Vagina (tissue), 2 donors: ENCODE measurements around the gene GAB2. TPM values are rescaled to one million over a fixed set of nuclear protein-coding genes. Genes with fewer than 3 reads are reported as not detected.

Experiments
- DNase-seq, 2 donors: peaks; one replicate each; pipeline ENCODE4 v3.0.0-alpha.2; 2017; ENCODE audit errors: extremely low spot score in 2 of 2
- H3K27ac ChIP-seq: fragments of 200-600 bp; sonication (generic); one replicate; pipeline ENCODE4 v1.5.1; 2019
- H3K27me3 ChIP-seq: fragments of 200-600 bp; sonication (generic); one replicate; pipeline ENCODE4 v1.5.1; 2019
- H3K36me3 ChIP-seq, 2 donors: fragments of 200-600 bp; sonication (generic); one replicate each; pipeline ENCODE4 v1.5.1; 2017 to 2019
- H3K4me1 ChIP-seq: fragments of 200-600 bp; sonication (generic); one replicate; pipeline ENCODE4 v1.5.1; 2019
- H3K4me3 ChIP-seq, 2 donors: fragments of 200-600 bp; sonication (generic); 1 replicate in 1 of 2; 2 replicates in 1 of 2; pipeline ENCODE4 v1.5.1; 2016 to 2019
- H3K9me3 ChIP-seq: fragments of 200-600 bp; sonication (generic); one replicate; pipeline ENCODE4 v1.5.1; 2019
- POLR2A ChIP-seq, 2 donors: fragments of 450-650 bp; IDR thresholded peaks; one replicate each; pipeline ENCODE4 v1.6.1; 2017; ENCODE audit warnings: antibody characterized with exemption in 2 of 2, mild to moderate bottlenecking in 2 of 2, moderate library complexity in 2 of 2
- POLR2AphosphoS5 ChIP-seq, 2 donors: sonication (generic); formaldehyde crosslinking; IDR thresholded peaks; one replicate each; pipeline ENCODE4 v1.9.0; 2017; ENCODE audit warnings: antibody characterized with exemption in 2 of 2, mild to moderate bottlenecking in 2 of 2, low read depth in 1 of 2; ENCODE audit not compliant: insufficient read depth in 1 of 2
- intact Hi-C: fragments of 100-400 bp; cut with DNase I; formaldehyde crosslinking; loops from one replicate; pipeline ENCODE4 v1.15.1; 2023
- total RNA-seq: library from RNA; depleted of rRNA; stranded (reverse); fragments of >200 nt; gene quantifications from one replicate; pipeline ENCODE4 v1.2.3, GENCODE V29; 2016
- TF ChIP-seq, protein P1 (sequence below), 3 experiments: fragments of 450-650 bp in 2 of 3; fragments of 200-600 bp in 1 of 3; sonication (generic) in 1 of 3; IDR thresholded peaks; one replicate each; pipeline ENCODE4 v1.5.1; 2017 to 2019; ENCODE audit warnings: antibody characterized with exemption in 3 of 3, mild to moderate bottlenecking in 2 of 3, moderate library complexity in 2 of 3

The GAB2 gene
- total RNA-seq, 1 donor from 2014 or later: 24.6 TPM

DNA sequence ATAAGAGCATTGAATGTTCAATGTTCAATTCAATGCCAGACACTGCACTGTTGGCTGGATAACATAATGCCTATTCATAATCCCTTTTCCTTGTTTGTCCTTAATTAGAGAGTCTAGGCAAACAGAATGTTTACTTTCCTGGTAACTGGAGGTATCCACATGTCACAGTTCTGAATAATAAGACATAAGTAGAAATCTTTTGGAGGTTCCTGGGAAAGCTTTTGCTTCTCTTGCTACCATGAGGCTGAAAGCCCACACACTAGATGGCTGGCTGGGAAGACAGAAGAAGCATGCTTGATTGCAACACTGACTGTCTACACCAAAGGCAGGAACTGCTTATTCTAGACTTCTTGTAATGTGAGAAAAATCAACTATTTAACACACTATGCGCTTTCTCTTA lies 79.5 kb downstream of the GAB2 start:
- no peak overlapping the region for H3K27ac ChIP-seq
- no peaks in the 10 kb centered on the region for H3K36me3 ChIP-seq

DNA sequence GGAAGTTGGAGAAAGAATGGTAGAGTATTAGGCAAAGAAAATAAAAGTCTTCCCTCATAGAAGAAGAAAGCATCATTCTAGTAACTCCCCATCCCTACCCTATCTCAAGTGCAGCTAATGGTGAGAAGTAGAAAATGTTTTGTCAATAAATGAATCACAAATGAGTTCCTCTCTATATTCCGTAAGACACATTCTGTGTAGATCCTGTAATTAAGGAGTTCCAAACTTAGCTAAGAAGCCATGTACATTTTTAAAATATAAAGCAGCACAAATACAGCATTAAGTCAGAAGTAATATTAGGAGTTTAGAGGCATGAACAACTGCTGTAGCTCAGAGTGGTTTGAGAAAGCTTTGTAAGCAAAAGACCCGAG lies 80.1 kb downstream of the GAB2 start:
- H3K36me3 ChIP-seq: no peaks in the 10 kb centered on the region
- no peak for DNase-seq
- no peaks in the 10 kb centered on the region for H3K9me3 ChIP-seq
- H3K4me1 ChIP-seq: peaks cover 21% of the 10 kb centered on the region
- H3K4me3 ChIP-seq: no peak overlapping the region
- intact Hi-C loops: no loop called here
- H3K27ac ChIP-seq: no peak overlapping the region
- TF ChIP-seq POLR2AphosphoS5 (IDR thresholded peaks at IDR 0.05; ENCODE audit: insufficient read depth in 1 of 2, low read depth in 1 of 2) (no peak), POLR2A (IDR thresholded peaks at IDR 0.05) (no peak)
- TF ChIP-seq, protein P1, sequence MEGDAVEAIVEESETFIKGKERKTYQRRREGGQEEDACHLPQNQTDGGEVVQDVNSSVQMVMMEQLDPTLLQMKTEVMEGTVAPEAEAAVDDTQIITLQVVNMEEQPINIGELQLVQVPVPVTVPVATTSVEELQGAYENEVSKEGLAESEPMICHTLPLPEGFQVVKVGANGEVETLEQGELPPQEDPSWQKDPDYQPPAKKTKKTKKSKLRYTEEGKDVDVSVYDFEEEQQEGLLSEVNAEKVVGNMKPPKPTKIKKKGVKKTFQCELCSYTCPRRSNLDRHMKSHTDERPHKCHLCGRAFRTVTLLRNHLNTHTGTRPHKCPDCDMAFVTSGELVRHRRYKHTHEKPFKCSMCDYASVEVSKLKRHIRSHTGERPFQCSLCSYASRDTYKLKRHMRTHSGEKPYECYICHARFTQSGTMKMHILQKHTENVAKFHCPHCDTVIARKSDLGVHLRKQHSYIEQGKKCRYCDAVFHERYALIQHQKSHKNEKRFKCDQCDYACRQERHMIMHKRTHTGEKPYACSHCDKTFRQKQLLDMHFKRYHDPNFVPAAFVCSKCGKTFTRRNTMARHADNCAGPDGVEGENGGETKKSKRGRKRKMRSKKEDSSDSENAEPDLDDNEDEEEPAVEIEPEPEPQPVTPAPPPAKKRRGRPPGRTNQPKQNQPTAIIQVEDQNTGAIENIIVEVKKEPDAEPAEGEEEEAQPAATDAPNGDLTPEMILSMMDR (IDR thresholded peaks at IDR 0.05): no peak
- H3K27me3 ChIP-seq: no peaks in the 10 kb centered on the region

More for the DNA sequence above, 79.5 kb downstream of the GAB2 start:
- TF ChIP-seq POLR2AphosphoS5 (IDR thresholded peaks at IDR 0.05; ENCODE audit: insufficient read depth in 1 of 2, low read depth in 1 of 2) (no peak), POLR2A (IDR thresholded peaks at IDR 0.05) (no peak)
- TF ChIP-seq, protein P1 (IDR thresholded peaks at IDR 0.05): no peak
- Histone ChIP-seq H3K27me3 (no peaks in the 10 kb centered on the region), H3K4me1 (peaks cover 21% of the 10 kb centered on the region), H3K4me3 (no peak overlapping the region), H3K9me3 (no peaks in the 10 kb centered on the region)
- intact Hi-C loops: no loop called here
- no peak for DNase-seq

DNA sequence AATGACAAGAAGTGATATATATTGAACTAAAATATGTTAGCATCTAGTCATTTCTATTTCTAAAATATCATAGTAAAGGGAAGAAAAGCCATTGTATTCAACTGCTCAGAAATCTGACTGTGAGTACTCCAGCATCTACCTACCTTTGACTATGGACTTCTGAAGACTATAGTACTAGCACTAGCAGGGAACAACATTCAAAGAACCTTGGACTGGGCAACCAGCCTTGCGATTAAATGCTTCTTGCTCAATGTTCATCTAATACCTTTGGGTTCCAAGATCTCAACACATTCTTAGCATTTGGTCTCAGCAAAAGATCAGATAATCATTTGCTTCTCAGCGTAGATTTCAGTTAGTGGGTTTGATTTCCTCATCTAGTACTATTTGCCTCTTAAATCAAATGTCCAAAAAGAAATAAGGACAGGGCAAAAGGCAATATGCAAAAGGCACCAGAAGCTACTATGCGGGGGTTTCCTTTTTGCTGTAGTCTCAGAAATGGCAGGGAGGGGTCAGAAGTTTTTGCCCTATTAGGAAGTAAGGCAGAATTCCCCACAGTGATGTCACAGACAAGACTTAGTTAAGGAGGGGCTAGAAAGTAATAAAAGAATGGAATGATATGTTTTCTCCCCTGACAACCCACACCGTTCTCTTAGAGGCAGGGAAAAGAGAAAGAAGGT lies 80.6 kb downstream of the GAB2 start:
- Histone ChIP-seq H3K9me3 (no peaks in the 10 kb centered on the region), H3K27ac (no peak overlapping the region), H3K4me3 (no peak overlapping the region), H3K36me3 (no peaks in the 10 kb centered on the region), H3K27me3 (no peaks in the 10 kb centered on the region), H3K4me1 (peaks cover 26% of the 10 kb centered on the region)
- intact Hi-C loops: no loop called here
- DNase-seq: no peak
- TF ChIP-seq, protein P1 (IDR thresholded peaks at IDR 0.05): no peak
- TF ChIP-seq POLR2A (IDR thresholded peaks at IDR 0.05) (no peak), POLR2AphosphoS5 (IDR thresholded peaks at IDR 0.05; ENCODE audit: insufficient read depth in 1 of 2, low read depth in 1 of 2) (no peak)

DNA sequence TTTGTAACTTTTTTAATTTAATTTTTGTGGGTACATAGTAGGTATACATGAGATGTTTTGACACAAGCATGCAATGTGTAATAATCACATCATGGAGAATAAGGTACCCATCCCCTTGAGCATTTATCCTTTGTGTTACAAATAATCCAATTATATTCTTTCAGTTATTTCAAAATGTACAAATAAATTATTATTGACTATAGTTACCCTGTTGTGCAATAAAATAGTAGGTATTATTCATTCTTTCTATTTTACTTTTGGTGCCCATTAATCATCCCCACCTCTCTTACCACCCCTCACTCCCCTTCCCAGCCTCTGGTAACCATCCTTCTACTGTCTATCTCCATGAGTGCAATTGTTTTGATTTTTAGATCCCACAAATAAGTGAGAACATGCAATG lies 83.5 kb downstream of the GAB2 start:
- H3K27me3 ChIP-seq: no peaks in the 10 kb centered on the region
- intact Hi-C loops: no loop called here
- H3K27ac ChIP-seq: no peak overlapping the region
- no peaks in the 10 kb centered on the region for H3K36me3 ChIP-seq
- no peak for TF ChIP-seq POLR2A (IDR thresholded peaks at IDR 0.05)
- H3K9me3 ChIP-seq: no peaks in the 10 kb centered on the region
- H3K4me1 ChIP-seq: peaks cover 30% of the 10 kb centered on the region
- DNase-seq: no peak
- H3K4me3 ChIP-seq: no peak overlapping the region

DNA sequence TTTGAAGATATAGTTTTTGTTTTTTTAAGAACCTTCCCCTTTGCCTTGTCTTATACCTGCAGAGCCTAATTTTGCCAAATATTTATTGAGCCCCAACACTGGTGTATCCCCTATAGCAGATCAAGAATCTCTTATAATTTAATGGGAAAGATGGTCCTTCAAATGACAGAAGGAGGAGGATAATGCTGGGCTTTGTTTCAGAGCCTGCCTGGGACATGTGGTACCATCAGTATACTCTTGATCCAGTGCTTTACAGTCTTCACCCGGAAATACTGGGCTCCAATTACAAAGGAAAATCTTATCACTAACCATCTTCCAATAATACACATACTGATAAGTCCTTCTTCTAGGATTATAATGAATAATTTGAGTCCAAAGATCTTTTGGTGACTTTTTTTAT lies 84.7 kb downstream of the GAB2 start:
- H3K4me1 ChIP-seq: peaks cover 20% of the 10 kb centered on the region
- no peaks in the 10 kb centered on the region for H3K9me3 ChIP-seq
- H3K27ac ChIP-seq: no peak overlapping the region
- DNase-seq: no peak
- no peaks in the 10 kb centered on the region for H3K36me3 ChIP-seq
- H3K27me3 ChIP-seq: no peaks in the 10 kb centered on the region
- TF ChIP-seq, protein P1 (IDR thresholded peaks at IDR 0.05): no peak
- TF ChIP-seq POLR2A (IDR thresholded peaks at IDR 0.05): no peak
- TF ChIP-seq POLR2AphosphoS5 (IDR thresholded peaks at IDR 0.05; ENCODE audit: insufficient read depth in 1 of 2, low read depth in 1 of 2): no peak
- no peak overlapping the region for H3K4me3 ChIP-seq
- intact Hi-C loops: no loop called here
